Measurements from ENCODE around the gene GNG13.
"Not testable (repeated sequence)": the region's sequence is repeated elsewhere in the genome, so short reads cannot be mapped to it uniquely, and the experiment has no call there.

The GNG13 gene

GRCh38 chr16:831571-832413, 31.3 kb upstream of the GNG13 start:
- DNase-seq, result no peak

GRCh38 chr16:830871-831570, 30.5 kb upstream of the GNG13 start:
- no peak for DNase-seq

- no peak for DNase-seq
Measured at GRCh38 chr16:830107-830870, 29.8 kb upstream of the GNG13 start.

GRCh38 chr16:828891-829290, 28.4 kb upstream of the GNG13 start:
- no peak for DNase-seq

GRCh38 chr16:827513-827912, 27.0 kb upstream of the GNG13 start:
- no peak for DNase-seq

- no peak for DNase-seq
Measured at GRCh38 chr16:825341-826061, 25.0 kb upstream of the GNG13 start.

GRCh38 chr16:824601-825000, 24.1 kb upstream of the GNG13 start:
- no peak for DNase-seq

- DNase-seq, result no peak
Measured at GRCh38 chr16:824194-824593, 23.7 kb upstream of the GNG13 start.

- no peak for DNase-seq
Measured at GRCh38 chr16:822909-823297, 22.4 kb upstream of the GNG13 start.

- DNase-seq, result no peak
Measured at GRCh38 chr16:822174-822908, 21.8 kb upstream of the GNG13 start.

- DNase-seq, result no peak
Measured at GRCh38 chr16:821751-822150, 21.2 kb upstream of the GNG13 start.

GRCh38 chr16:820748-821147, 20.2 kb upstream of the GNG13 start:
- no peak for DNase-seq

- not testable (repeated sequence) for DNase-seq
Measured at GRCh38 chr16:820044-820408, 19.5 kb upstream of the GNG13 start.

- DNase-seq, result no peak
Measured at GRCh38 chr16:819336-820043, 19.0 kb upstream of the GNG13 start.

GRCh38 chr16:818592-818991, 18.1 kb upstream of the GNG13 start:
- no peak for DNase-seq

GRCh38 chr16:818132-818531, 17.6 kb upstream of the GNG13 start:
- DNase-seq, result no peak

- no peak for DNase-seq
Measured at GRCh38 chr16:817001-817906, 16.7 kb upstream of the GNG13 start.

- no peak for DNase-seq
Measured at GRCh38 chr16:815861-816260, 15.3 kb upstream of the GNG13 start.

- no peak for DNase-seq
Measured at GRCh38 chr16:814974-815373, 14.4 kb upstream of the GNG13 start.

- no peak for DNase-seq
Measured at GRCh38 chr16:813916-814412, 13.4 kb upstream of the GNG13 start.

Data from hematopoietic multipotent progenitor cell treated with erythropoietin and hydrocortisone succinate and interleukin-3 and kit ligand, for 6 days (in vitro differentiated cells).